CD4-positive, alpha-beta T cell treated with Interleukin-17A for 4 hours (primary cell): ENCODE results near the gene NAA35.
"Not testable (repeated sequence)": the region's sequence is repeated elsewhere in the genome, so short reads cannot be mapped to it uniquely, and the experiment has no call there.

ENCODE experiments used
- DNase-seq: peaks from one replicate; pipeline ENCODE4 v3.0.0-alpha.2; 2020; ENCODE audit warnings: mixed read lengths

Gene NAA35

GRCh38 chr9:86035827-86036440, 95.0 kb downstream of the NAA35 start:
- no peak for DNase-seq

GRCh38 chr9:86036555-86036954, 95.6 kb downstream of the NAA35 start:
- DNase-seq, result no peak

- no peak for DNase-seq
Observed at GRCh38 chr9:86039991-86040860, 99.3 kb downstream of the NAA35 start.

GRCh38 chr9:86040861-86041155, 99.9 kb downstream of the NAA35 start:
- no peak for DNase-seq

- no peak for DNase-seq
Observed at GRCh38 chr9:86041311-86041741, 100.4 kb downstream of the NAA35 start.

GRCh38 chr9:86042199-86042978, 101.4 kb downstream of the NAA35 start:
- DNase-seq, result no peak

GRCh38 chr9:86043586-86043985, 102.6 kb downstream of the NAA35 start:
- DNase-seq, result no peak

- DNase-seq, result no peak
Observed at GRCh38 chr9:86043999-86044398, 103.1 kb downstream of the NAA35 start.

GRCh38 chr9:86045654-86046053, 104.7 kb downstream of the NAA35 start:
- DNase-seq, result no peak

GRCh38 chr9:86046071-86046636, 105.2 kb downstream of the NAA35 start:
- no peak for DNase-seq

- DNase-seq, result no peak
Observed at GRCh38 chr9:86046930-86047341, 106.0 kb downstream of the NAA35 start.

GRCh38 chr9:86047361-86047760, 106.4 kb downstream of the NAA35 start:
- DNase-seq, result no peak

GRCh38 chr9:86048018-86048742, 107.2 kb downstream of the NAA35 start:
- not testable (repeated sequence) for DNase-seq

GRCh38 chr9:86052556-86053468, 111.9 kb downstream of the NAA35 start:
- no peak for DNase-seq

GRCh38 chr9:86054695-86055094, 113.7 kb downstream of the NAA35 start:
- DNase-seq, result no peak

GRCh38 chr9:86057491-86057890, 116.5 kb downstream of the NAA35 start:
- DNase-seq, result no peak

GRCh38 chr9:86061972-86062739, 121.2 kb downstream of the NAA35 start:
- DNase-seq, result no peak

- DNase-seq, result no peak
Observed at GRCh38 chr9:86062845-86063693, 122.1 kb downstream of the NAA35 start.

- DNase-seq, result no peak
Observed at GRCh38 chr9:86064220-86064619, 123.3 kb downstream of the NAA35 start.
